ENCODE results near the gene PYGM. TPM values are rescaled to one million over a fixed set of nuclear protein-coding genes. Genes with fewer than 3 reads are reported as not detected.
A peak's percentile ranks its signal among the peaks of the same experiment; 100 is the strongest.

PYGM gene
- total RNA-seq, 4 donors from 2014 or later, result 0.11 to 2.0 (median 0.44) TPM

GRCh38 chr11:64766881-64767280 lies 7.1 kb upstream of the PYGM start:
- no peak overlapping the region for H3K4me3 ChIP-seq (ENCODE audit: low read depth, poor library complexity, severe bottlenecking)
- WGBS, 2 donors, result 88 to 94% methylated on average over 11 of the region's 11 CpGs
- intact Hi-C loops (cut with DNase I; ENCODE audit: low total_unique reads), result no loop called here
- TF ChIP-seq CTCF (IDR thresholded peaks at IDR 0.05), result no peak
- no peak for TF ChIP-seq POLR2A (IDR thresholded peaks at IDR 0.05)
- DNase-seq (ENCODE audit: low spot score in 2 of 2), result no peak

GRCh38 chr11:64765851-64766665 lies 6.3 kb upstream of the PYGM start:
- TF ChIP-seq CTCF (IDR thresholded peaks at IDR 0.05) (no peak), POLR2A (IDR thresholded peaks at IDR 0.05) (no peak)
- peak in 1 of 2 donors; percentile 76 for DNase-seq (ENCODE audit: low spot score in 2 of 2)
- WGBS, 2 donors, result 91 to 93% methylated on average over 30 to 42 of the region's 42 CpGs
- no peak overlapping the region for H3K4me3 ChIP-seq (ENCODE audit: low read depth, poor library complexity, severe bottlenecking)
- intact Hi-C loops (cut with DNase I; ENCODE audit: low total_unique reads), result no loop called here

- 88 to 90% methylated on average over 30 of the region's 30 CpGs for WGBS, 2 donors
- H3K4me3 ChIP-seq (ENCODE audit: low read depth, poor library complexity, severe bottlenecking), result no peak overlapping the region
- intact Hi-C loops (cut with DNase I; ENCODE audit: low total_unique reads), result no loop called here
- TF ChIP-seq CTCF (IDR thresholded peaks at IDR 0.05) (no peak), POLR2A (IDR thresholded peaks at IDR 0.05) (no peak)
- peak in 1 of 2 donors; percentile 83 for DNase-seq (ENCODE audit: low spot score in 2 of 2)
These were observed 5.6 kb upstream of the PYGM start for GRCh38 chr11:64765291-64765850.

- no peak for DNase-seq (ENCODE audit: low spot score in 2 of 2)
These were observed 5.0 kb upstream of the PYGM start for GRCh38 chr11:64764753-64765152.

GRCh38 chr11:64764040-64764611 lies 4.4 kb upstream of the PYGM start:
- TF ChIP-seq POLR2A (IDR thresholded peaks at IDR 0.05), result no peak
- TF ChIP-seq CTCF (IDR thresholded peaks at IDR 0.05), result no peak
- DNase-seq (ENCODE audit: low spot score in 2 of 2), result no peak
- WGBS, 2 donors, result 69% methylated on average over 11 of the region's 11 CpGs
- intact Hi-C loops (cut with DNase I; ENCODE audit: low total_unique reads), result no loop called here
- no peak overlapping the region for H3K4me3 ChIP-seq (ENCODE audit: low read depth, poor library complexity, severe bottlenecking)

More at GRCh38 chr11:64764753-64765152, 5.0 kb upstream of the PYGM start:
- H3K4me3 ChIP-seq (ENCODE audit: low read depth, poor library complexity, severe bottlenecking), result no peak overlapping the region
- intact Hi-C loops (cut with DNase I; ENCODE audit: low total_unique reads), result no loop called here
- 74 to 81% methylated on average over 8 of the region's 8 CpGs for WGBS, 2 donors
- no peak for TF ChIP-seq POLR2A (IDR thresholded peaks at IDR 0.05)
- no peak for TF ChIP-seq CTCF (IDR thresholded peaks at IDR 0.05)

Measured in lower leg skin (tissue), 4 donors.